Activated naive CD8-positive, alpha-beta T cell treated with anti-CD3 and anti-CD28 coated beads for 36 hours (primary cell): ENCODE data around the gene CPA1. TPM values are rescaled to one million over a fixed set of nuclear protein-coding genes. Genes with fewer than 3 reads are reported as not detected.

Experiments
- DNase-seq: peaks from one replicate; pipeline ENCODE4 v3.0.0; 2021
- H3K27ac Mint-ChIP-seq: one replicate; pipeline ENCODE4 v1.8.0; 2022; ENCODE audit warnings: mild to moderate bottlenecking, moderate library complexity, mixed read lengths
- H3K27me3 Mint-ChIP-seq: one replicate; pipeline ENCODE4 v1.8.0; 2022; ENCODE audit warnings: mild to moderate bottlenecking, mixed read lengths
- H3K36me3 Mint-ChIP-seq: one replicate; pipeline ENCODE4 v1.8.0; 2021; ENCODE audit warnings: mild to moderate bottlenecking, mixed read lengths
- H3K4me1 Mint-ChIP-seq: one replicate; pipeline ENCODE4 v1.8.0; 2021; ENCODE audit warnings: mixed read lengths
- H3K4me3 Mint-ChIP-seq: one replicate; pipeline ENCODE4 v1.8.0; 2022; ENCODE audit warnings: mild to moderate bottlenecking, moderate library complexity, mixed read lengths
- H3K9me3 Mint-ChIP-seq: one replicate; pipeline ENCODE4 v1.8.0; 2022; ENCODE audit warnings: mixed read lengths
- total RNA-seq, 2 experiments: library from RNA; stranded (reverse); gene quantifications; one replicate each; pipeline ENCODE4 v1.2.3, GENCODE V29; 2021

The CPA1 gene
- not detected for total RNA-seq

DNA sequence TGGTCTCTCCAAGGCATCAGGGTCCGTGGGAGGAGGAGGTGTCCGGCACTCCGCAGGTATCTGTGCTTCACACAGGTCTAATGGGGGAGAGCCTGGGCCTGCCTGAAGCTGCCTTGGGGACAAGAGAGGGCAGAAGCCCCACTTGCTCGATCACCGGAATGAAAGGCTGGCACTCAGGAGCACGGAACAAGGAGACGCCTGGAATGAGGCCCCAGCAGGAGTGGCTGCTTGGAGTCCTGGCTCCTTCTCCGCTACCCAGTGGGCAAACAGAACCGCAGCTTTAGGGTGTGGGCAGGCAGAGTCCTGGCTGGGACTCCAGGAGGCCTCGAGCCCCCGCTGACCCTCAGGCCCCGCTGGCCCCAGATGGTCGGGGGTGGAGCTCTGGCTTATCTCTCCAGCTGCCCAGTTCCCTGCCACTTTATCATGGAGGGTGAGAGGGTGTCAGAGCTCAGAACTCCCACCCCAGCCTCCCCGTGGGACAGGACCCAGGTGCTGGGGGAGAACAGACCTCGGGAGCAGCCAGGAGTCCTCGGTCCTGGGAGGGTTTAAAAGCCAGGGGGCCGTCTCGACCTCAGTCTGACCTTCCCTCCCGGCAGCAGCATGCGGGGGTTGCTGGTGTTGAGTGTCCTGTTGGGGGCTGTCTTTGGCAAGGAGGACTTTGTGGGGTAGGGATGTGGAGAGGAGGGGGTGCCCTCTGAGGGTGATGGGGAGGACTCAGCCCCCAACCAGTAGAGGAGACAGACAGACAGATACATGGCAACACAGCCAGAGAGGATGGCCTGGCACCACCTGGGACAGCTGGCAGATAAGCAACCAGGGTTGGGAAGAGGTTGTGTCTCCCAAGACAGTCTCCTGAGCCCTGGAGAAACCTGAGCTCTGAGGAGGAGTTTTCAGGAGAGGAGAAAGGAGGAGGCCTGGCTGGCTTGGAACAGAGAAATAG is at the start of gene CPA1:
Gene CPA1 (plus strand): TSS at position 574 of the 940 bp plus-strand sequence. CDS start 27 bp downstream, at position 601.
- Mint-ChIP-seq H3K27ac (no peak within 1 kb of the TSS), H3K4me3 (no peak within 1 kb of the TSS), H3K4me1 (no peaks in the 10 kb centered on the region), H3K27me3 (no peaks in the 10 kb centered on the region), H3K9me3 (peaks cover 8% of the 10 kb centered on the region), H3K36me3 (no peaks in the 10 kb centered on the region)
- no peak for DNase-seq

DNA sequence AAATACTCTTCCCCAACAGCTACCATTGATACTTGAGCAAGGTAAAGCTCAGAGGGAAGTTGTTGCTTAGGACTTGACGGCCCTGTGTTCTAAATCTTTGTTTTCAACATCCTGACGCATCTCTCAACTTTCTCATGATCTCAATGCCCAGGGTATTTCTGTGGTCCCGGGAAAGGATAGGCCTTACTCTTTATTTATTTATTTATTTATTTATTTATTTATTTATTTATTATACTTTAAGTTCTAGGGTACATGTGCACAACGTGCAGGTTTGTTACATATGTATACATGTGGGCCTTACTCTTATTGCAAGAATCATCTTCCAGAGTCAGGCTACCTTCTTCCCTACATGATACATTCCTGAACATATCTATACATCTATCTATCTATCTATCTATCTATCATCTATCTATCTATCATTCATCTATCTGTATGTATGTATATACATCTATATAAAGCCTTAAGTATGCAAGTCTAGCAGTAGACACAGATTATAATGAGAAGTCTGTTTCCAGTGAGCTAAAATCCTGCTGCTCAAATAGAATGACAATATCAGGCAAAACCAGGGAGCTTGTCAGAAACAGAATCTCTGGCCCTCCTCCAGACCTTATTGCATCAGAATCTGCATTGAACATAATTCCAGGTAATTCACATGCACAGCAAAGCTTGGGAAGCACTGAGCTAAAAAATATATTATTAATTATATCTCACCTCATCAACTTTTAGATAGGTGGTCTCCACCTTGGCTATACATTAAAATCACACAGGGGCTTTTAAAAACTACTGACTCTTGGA is 47.8 kb upstream of the CPA1 start:
- DNase-seq, result no peak
- Mint-ChIP-seq H3K4me3 (no peak overlapping the region), H3K27ac (no peak overlapping the region), H3K4me1 (peaks cover 4% of the 10 kb centered on the region), H3K36me3 (no peaks in the 10 kb centered on the region), H3K27me3 (no peaks in the 10 kb centered on the region), H3K9me3 (no peaks in the 10 kb centered on the region)

GRCh38 chr7:130333832-130334231 is 46.5 kb upstream of the CPA1 start:
- Mint-ChIP-seq H3K27ac (no peak overlapping the region), H3K36me3 (no peaks in the 10 kb centered on the region), H3K4me1 (peaks cover 4% of the 10 kb centered on the region), H3K27me3 (no peaks in the 10 kb centered on the region), H3K4me3 (no peak overlapping the region), H3K9me3 (no peaks in the 10 kb centered on the region)
- DNase-seq, result no peak

DNA sequence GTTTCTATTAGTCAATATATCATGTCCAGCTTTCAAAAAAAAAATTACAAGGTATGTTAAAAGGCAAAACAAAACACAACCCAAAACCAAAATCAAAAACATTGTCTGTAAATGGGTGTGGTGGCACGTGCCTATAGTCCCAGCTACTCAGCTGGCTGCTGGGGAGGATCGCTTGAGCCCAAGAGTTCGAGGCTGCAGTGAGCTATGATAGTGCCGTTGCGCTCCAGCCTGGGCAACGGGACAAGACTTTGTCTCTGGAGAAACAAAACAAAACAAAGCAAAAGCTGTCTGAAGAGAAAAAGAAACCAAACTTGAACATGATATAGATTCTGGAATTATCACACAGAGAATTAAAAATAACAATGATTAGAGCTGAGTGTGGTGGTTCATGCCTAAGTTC is 46.0 kb upstream of the CPA1 start:
- peaks cover 4% of the 10 kb centered on the region for H3K4me1 Mint-ChIP-seq
- no peaks in the 10 kb centered on the region for H3K27me3 Mint-ChIP-seq
- no peak overlapping the region for H3K27ac Mint-ChIP-seq
- no peaks in the 10 kb centered on the region for H3K36me3 Mint-ChIP-seq
- H3K9me3 Mint-ChIP-seq, result no peaks in the 10 kb centered on the region
- H3K4me3 Mint-ChIP-seq, result no peak overlapping the region
- no peak for DNase-seq

DNA sequence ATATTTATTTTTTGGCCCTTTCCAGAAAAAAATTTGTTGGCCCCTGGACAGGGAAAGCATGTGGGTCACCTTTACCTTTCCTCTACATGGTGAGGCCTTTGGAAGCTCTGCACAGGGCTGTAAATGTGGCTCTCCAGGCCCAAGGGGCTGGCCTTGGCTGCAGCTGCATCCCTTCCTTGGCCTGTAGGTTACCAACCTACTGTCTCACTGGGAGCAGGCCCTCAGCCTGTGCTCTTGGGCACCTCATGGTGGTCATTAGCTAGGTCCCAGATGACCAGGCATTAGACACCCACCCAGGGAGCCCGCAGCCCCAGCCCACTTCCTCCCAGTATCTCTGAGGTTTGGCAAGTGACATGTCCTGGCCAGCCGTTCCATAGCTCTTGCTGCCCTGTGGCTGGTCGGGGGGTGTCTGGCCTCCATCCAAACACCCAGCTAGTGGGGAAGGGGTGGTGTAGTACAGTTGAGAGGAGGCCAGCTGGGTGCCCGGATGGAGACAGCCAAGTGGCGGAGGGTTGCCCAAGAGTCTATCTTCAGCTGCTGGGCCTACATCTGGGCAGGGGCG is 42.8 kb upstream of the CPA1 start:
- no peak for DNase-seq
- Mint-ChIP-seq H3K27me3 (no peaks in the 10 kb centered on the region), H3K9me3 (no peaks in the 10 kb centered on the region), H3K27ac (no peak overlapping the region), H3K4me3 (no peak overlapping the region), H3K4me1 (peaks cover 4% of the 10 kb centered on the region), H3K36me3 (no peaks in the 10 kb centered on the region)

- Mint-ChIP-seq H3K36me3 (no peaks in the 10 kb centered on the region), H3K4me3 (no peak overlapping the region), H3K9me3 (no peaks in the 10 kb centered on the region), H3K4me1 (peaks cover 4% of the 10 kb centered on the region), H3K27ac (no peak overlapping the region), H3K27me3 (no peaks in the 10 kb centered on the region)
- DNase-seq, result no peak
These were observed 42.1 kb upstream of the CPA1 start for GRCh38 chr7:130338233-130338632.

DNA sequence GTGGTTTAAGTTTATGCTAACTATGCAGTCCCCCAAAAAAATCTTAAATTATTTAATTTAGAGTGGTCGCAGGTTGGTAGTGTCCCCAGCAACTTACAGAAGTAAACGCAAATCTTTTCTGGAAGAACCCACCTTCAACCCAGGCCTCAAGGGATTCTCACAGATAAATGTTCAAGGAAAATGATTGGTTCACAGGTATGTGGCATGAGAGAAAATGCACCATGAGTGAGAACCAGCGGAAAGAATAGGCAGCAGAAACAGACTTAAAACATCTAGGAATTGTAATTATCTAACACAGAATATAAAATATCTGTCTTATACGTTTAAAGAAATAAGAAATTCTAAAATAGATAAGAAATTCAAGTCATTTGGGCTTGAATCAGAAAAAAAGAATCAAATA is 38.4 kb upstream of the CPA1 start:
- H3K36me3 Mint-ChIP-seq, result no peaks in the 10 kb centered on the region
- no peaks in the 10 kb centered on the region for H3K4me1 Mint-ChIP-seq
- no peaks in the 10 kb centered on the region for H3K27me3 Mint-ChIP-seq
- H3K27ac Mint-ChIP-seq, result no peak overlapping the region
- no peaks in the 10 kb centered on the region for H3K9me3 Mint-ChIP-seq
- DNase-seq, result no peak
- no peak overlapping the region for H3K4me3 Mint-ChIP-seq

DNA sequence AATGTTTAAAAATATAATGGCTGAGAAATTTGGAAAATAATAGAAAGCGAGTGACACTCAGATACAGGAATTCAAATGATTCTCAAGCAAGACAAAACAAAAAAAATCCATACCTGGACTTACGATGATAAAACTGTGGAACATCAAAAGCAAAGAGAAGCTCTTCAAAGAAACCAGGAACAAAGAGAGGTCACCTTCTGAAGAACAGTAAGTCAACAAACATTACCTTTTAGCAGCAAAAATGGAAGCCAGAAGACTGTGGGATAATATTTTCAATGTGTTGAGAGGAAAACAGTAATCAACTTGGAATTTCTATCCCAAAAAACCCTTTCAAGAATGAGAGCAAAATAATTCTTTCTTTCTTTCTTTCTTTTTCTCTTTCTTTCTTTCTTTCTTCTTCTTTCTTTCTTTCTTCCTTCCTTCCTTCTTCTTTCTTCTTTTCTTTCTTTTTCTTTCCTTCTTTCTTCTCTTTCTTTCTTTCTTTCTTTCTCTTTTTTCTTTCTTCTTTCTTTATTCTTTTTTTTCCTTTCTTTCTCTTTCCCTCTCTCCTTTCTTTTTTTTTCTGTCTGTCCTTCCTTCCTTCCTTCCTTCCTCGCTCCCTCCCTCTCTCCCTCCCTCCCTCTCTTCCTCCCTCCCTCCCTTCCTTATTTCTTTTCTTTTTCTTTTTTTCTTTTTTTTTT is 37.5 kb upstream of the CPA1 start:
- DNase-seq, result no peak
- H3K9me3 Mint-ChIP-seq, result no peaks in the 10 kb centered on the region
- no peak overlapping the region for H3K4me3 Mint-ChIP-seq
- H3K27me3 Mint-ChIP-seq, result no peaks in the 10 kb centered on the region
- no peak overlapping the region for H3K27ac Mint-ChIP-seq
- H3K4me1 Mint-ChIP-seq, result no peaks in the 10 kb centered on the region
- H3K36me3 Mint-ChIP-seq, result no peaks in the 10 kb centered on the region

- Mint-ChIP-seq H3K27ac (no peak within 1 kb of the TSS), H3K27me3 (no peaks in the 10 kb centered on the region), H3K9me3 (no peaks in the 10 kb centered on the region), H3K4me1 (no peaks in the 10 kb centered on the region), H3K4me3 (no peak within 1 kb of the TSS), H3K36me3 (no peaks in the 10 kb centered on the region)
- DNase-seq, result no peak
These were observed 35.9 kb upstream of the CPA1 start, which contains the start of gene CPA5 for GRCh38 chr7:130344271-130344866. TSS of gene CPA5 (plus strand) at chr7:130344816. CDS start at chr7:130346486, 1,670 bp downstream.

GRCh38 chr7:130345136-130345535 is 35.2 kb upstream of the CPA1 start:
- peaks cover 4% of the 10 kb centered on the region for H3K4me1 Mint-ChIP-seq
- H3K36me3 Mint-ChIP-seq, result no peaks in the 10 kb centered on the region
- H3K27ac Mint-ChIP-seq, result no peak overlapping the region
- no peak for DNase-seq
- H3K4me3 Mint-ChIP-seq, result no peak overlapping the region
- H3K27me3 Mint-ChIP-seq, result no peaks in the 10 kb centered on the region
- no peaks in the 10 kb centered on the region for H3K9me3 Mint-ChIP-seq

DNA sequence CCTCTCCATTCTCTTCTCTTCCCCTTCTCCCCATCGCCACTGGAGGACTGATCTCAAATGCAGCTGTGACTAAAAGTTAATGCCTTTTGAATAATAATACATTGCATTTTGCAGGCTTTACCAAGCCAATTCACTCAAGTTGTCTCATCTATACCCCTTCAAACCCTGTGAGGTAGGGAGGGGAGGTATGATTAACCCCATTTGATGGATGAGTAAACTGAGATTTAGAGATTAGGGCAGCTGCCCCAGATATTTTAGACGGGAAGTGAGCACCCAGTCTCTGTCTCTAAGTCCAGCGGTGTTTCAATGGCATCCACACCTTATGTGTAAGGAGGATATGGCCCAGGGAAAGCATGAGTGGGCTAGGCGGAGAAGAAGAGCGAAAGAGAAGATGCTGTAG is 34.6 kb upstream of the CPA1 start:
- H3K4me1 Mint-ChIP-seq, result peaks cover 10% of the 10 kb centered on the region
- H3K27ac Mint-ChIP-seq, result no peak overlapping the region
- DNase-seq, result no peak
- H3K36me3 Mint-ChIP-seq, result no peaks in the 10 kb centered on the region
- H3K27me3 Mint-ChIP-seq, result no peaks in the 10 kb centered on the region
- H3K9me3 Mint-ChIP-seq, result no peaks in the 10 kb centered on the region
- H3K4me3 Mint-ChIP-seq, result no peak overlapping the region

DNA sequence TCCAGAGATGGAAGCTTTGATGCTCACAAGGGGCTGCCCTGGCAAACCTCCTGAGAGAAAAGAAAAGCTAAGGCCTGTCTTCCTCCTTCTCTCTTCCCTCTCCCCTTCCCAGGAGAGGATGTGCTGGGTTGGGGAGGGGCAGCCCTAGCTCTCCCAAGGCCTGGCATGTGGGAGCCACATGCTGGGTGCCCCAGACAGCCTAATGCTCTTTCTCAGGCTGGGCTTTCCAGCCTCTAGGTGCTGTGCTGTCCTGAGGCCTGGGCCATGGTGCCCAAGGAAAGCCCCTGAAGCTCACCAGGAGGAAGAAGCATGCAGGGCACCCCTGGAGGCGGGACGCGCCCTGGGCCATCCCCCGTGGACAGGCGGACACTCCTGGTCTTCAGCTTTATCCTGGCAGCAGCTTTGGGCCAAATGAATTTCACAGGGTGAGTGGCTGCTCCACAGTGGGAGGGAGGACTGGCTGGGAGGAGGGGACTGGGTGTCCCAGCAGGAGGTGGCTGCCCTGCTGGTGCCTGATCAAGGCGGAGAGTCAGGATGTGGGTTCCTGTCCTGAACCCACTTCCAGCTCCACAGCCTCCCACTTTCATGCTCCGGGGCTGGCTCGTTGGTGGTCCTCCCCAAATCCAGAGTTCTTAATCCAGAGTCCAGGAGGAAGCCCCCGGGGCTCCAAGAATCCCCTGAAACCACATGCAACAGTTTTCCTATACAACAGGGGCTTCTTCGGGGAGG is 34.0 kb upstream of the CPA1 start:
- no peaks in the 10 kb centered on the region for H3K9me3 Mint-ChIP-seq
- no peaks in the 10 kb centered on the region for H3K36me3 Mint-ChIP-seq
- no peak for DNase-seq

GRCh38 chr7:130346941-130347340 is 33.4 kb upstream of the CPA1 start:
- no peak for DNase-seq
- H3K27ac Mint-ChIP-seq, result no peak overlapping the region
- no peaks in the 10 kb centered on the region for H3K27me3 Mint-ChIP-seq
- H3K9me3 Mint-ChIP-seq, result no peaks in the 10 kb centered on the region
- no peaks in the 10 kb centered on the region for H3K36me3 Mint-ChIP-seq
- H3K4me1 Mint-ChIP-seq, result peaks cover 21% of the 10 kb centered on the region
- no peak overlapping the region for H3K4me3 Mint-ChIP-seq

More for the DNA sequence above, 34.0 kb upstream of the CPA1 start:
- Mint-ChIP-seq H3K27ac (no peak overlapping the region), H3K4me3 (no peak overlapping the region), H3K27me3 (no peaks in the 10 kb centered on the region), H3K4me1 (peaks cover 16% of the 10 kb centered on the region)
